ENCODE measurements around the gene MTCL1.

DNA sequence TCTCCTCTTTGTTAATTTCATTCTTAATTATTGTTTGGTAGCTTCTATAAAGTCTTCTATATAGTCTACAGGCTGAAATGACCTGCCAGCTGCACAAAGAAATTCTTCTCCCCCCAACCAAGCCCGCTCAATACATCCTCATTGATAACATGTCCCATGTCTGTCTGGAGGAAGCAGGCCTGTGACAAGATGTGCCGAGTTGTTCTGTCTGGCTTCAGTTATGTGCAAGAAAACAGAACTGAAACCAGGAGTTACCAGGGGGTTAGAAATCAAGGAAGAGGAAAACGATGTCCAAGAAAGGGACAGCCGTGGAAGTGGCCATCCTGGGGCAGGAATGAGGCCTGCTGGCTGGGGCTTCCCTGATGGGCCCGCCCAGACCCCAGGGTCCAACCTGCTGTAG is 57.6 kb downstream of the MTCL1 start:
- TF ChIP-seq, protein P1, sequence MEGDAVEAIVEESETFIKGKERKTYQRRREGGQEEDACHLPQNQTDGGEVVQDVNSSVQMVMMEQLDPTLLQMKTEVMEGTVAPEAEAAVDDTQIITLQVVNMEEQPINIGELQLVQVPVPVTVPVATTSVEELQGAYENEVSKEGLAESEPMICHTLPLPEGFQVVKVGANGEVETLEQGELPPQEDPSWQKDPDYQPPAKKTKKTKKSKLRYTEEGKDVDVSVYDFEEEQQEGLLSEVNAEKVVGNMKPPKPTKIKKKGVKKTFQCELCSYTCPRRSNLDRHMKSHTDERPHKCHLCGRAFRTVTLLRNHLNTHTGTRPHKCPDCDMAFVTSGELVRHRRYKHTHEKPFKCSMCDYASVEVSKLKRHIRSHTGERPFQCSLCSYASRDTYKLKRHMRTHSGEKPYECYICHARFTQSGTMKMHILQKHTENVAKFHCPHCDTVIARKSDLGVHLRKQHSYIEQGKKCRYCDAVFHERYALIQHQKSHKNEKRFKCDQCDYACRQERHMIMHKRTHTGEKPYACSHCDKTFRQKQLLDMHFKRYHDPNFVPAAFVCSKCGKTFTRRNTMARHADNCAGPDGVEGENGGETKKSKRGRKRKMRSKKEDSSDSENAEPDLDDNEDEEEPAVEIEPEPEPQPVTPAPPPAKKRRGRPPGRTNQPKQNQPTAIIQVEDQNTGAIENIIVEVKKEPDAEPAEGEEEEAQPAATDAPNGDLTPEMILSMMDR (IDR thresholded peaks at IDR 0.05; ENCODE audit: borderline replicate concordance, extremely low read depth, low read length, poor library complexity, severe bottlenecking), result no peak
- TF ChIP-seq EZH2 (IDR thresholded peaks at IDR 0.05; ENCODE audit: borderline replicate concordance, low read depth, low read length, severe bottlenecking), result no peak
